Breast epithelium (tissue), 4 donors: ENCODE results near the gene UBE2E1. TPM values are rescaled to one million over a fixed set of nuclear protein-coding genes. Genes with fewer than 3 reads are reported as not detected.
A peak's percentile ranks its signal among the peaks of the same experiment; 100 is the strongest.

ENCODE experiments used
- DNase-seq, 2 donors: peaks; one replicate each; pipeline ENCODE4 v3.0.0-alpha.2; 2019; ENCODE audit warnings: low spot score in 2 of 2
- H3K27ac ChIP-seq, 2 donors: fragments of 200-600 bp; sonication (generic) in 1 of 2; one replicate each; pipeline ENCODE4 v1.5.1; 2016 to 2019; ENCODE audit warnings: mild to moderate bottlenecking in 1 of 2
- H3K27me3 ChIP-seq, 2 donors: fragments of 200-600 bp; sonication (generic) in 1 of 2; one replicate each; pipeline versions ENCODE4 v1.5.1 to v1.6.0; 2017 to 2019; ENCODE audit warnings: control low read depth in 1 of 2, mild to moderate bottlenecking in 1 of 2
- H3K36me3 ChIP-seq: fragments of 200-600 bp; one replicate; pipeline ENCODE4 v1.5.1; 2019
- H3K4me1 ChIP-seq, 2 donors: fragments of 200-600 bp; sonication (generic); one replicate each; pipeline ENCODE4 v1.5.1; 2016 to 2019; ENCODE audit warnings: control low read depth in 1 of 2
- H3K4me3 ChIP-seq, 3 donors: fragments of 200-600 bp; sonication (generic); 1 replicate in 2 of 3; 2 replicates in 1 of 3; pipeline ENCODE4 v1.5.1; 2016 to 2019; ENCODE audit warnings: mild to moderate bottlenecking in 3 of 3, moderate library complexity in 2 of 3
- H3K9me3 ChIP-seq, 2 donors: fragments of 200-600 bp; sonication (generic) in 1 of 2; one replicate each; pipeline ENCODE4 v1.5.1; 2016 to 2019; ENCODE audit warnings: control low read depth in 1 of 2
- CTCF ChIP-seq, 3 donors: fragments of 450-650 bp; IDR thresholded peaks; one replicate each; pipeline ENCODE4 v1.5.1; 2016 to 2017; ENCODE audit warnings: antibody characterized with exemption in 3 of 3, mild to moderate bottlenecking in 3 of 3, moderate library complexity in 3 of 3
- POLR2A ChIP-seq: fragments of 450-650 bp; IDR thresholded peaks from one replicate; pipeline ENCODE4 v1.6.1; 2016; ENCODE audit warnings: antibody characterized with exemption, mild to moderate bottlenecking, moderate library complexity
- POLR2AphosphoS5 ChIP-seq, 3 donors: sonication (generic); formaldehyde crosslinking; IDR thresholded peaks; one replicate each; pipeline ENCODE4 v1.6.1; 2017; ENCODE audit warnings: antibody characterized with exemption in 3 of 3
- intact Hi-C: fragments of 100-400 bp; cut with DNase I; formaldehyde crosslinking; loops from one replicate; pipeline ENCODE4 v1.15.1; 2023; ENCODE audit warnings: low total_unique reads
- total RNA-seq, 3 donors: library from RNA; depleted of rRNA; stranded (reverse); fragments of >200 nt; gene quantifications; one replicate each; pipeline ENCODE4 v1.1.0, GENCODE V29; 2016

UBE2E1 gene
- total RNA-seq, 3 donors from 2014 or later = 86.4 to 127 (median 111) TPM

- no peak overlapping the region for H3K4me3 ChIP-seq
These were observed 54.2 kb downstream of the UBE2E1 start for GRCh38 chr3:23859839-23860382.

GRCh38 chr3:23861689-23862088, 55.9 kb downstream of the UBE2E1 start:
- Histone ChIP-seq H3K36me3 (no peaks in the 10 kb centered on the region), H3K27me3 (no peaks in the 10 kb centered on the region), H3K4me1 (peaks cover 3 to 18% of the 10 kb centered on the region in 2 donors), H3K9me3 (no peaks in the 10 kb centered on the region), H3K4me3 (no peak overlapping the region), H3K27ac (no peak overlapping the region)
- DNase-seq = no peak
- intact Hi-C loops = no loop called here
- TF ChIP-seq POLR2A (no peak), CTCF (IDR thresholded peaks at IDR 0.05) (no peak), POLR2AphosphoS5 (IDR thresholded peaks at IDR 0.05) (no peak)

More at GRCh38 chr3:23859839-23860382, 54.2 kb downstream of the UBE2E1 start:
- no peaks in the 10 kb centered on the region for H3K9me3 ChIP-seq
- H3K27ac ChIP-seq = peak overlapping the region; percentile 71 to 73
- H3K36me3 ChIP-seq = no peaks in the 10 kb centered on the region
- no peaks in the 10 kb centered on the region for H3K27me3 ChIP-seq
- peaks cover 3 to 15% of the 10 kb centered on the region in 2 donors for H3K4me1 ChIP-seq
- no peak for TF ChIP-seq CTCF (IDR thresholded peaks at IDR 0.05)
- TF ChIP-seq POLR2AphosphoS5 (IDR thresholded peaks at IDR 0.05) = no peak
- TF ChIP-seq POLR2A = no peak
- DNase-seq = no peak
- intact Hi-C loops = no loop called here

- Histone ChIP-seq H3K36me3 (no peaks in the 10 kb centered on the region), H3K27me3 (no peaks in the 10 kb centered on the region), H3K27ac (no peak overlapping the region), H3K4me1 (peaks cover 3 to 20% of the 10 kb centered on the region in 2 donors), H3K9me3 (no peaks in the 10 kb centered on the region), H3K4me3 (no peak overlapping the region)
- TF ChIP-seq POLR2AphosphoS5 (IDR thresholded peaks at IDR 0.05) = no peak
- no peak for TF ChIP-seq CTCF (IDR thresholded peaks at IDR 0.05)
- TF ChIP-seq POLR2A = no peak
- intact Hi-C loops = no loop called here
- DNase-seq = no peak
These were observed 57.3 kb downstream of the UBE2E1 start for GRCh38 chr3:23863060-23863459.

GRCh38 chr3:23864931-23865330, 59.2 kb downstream of the UBE2E1 start:
- H3K4me3 ChIP-seq = no peak overlapping the region
- H3K4me1 ChIP-seq = peaks cover 2 to 15% of the 10 kb centered on the region in 2 donors
- no peaks in the 10 kb centered on the region for H3K9me3 ChIP-seq
- no peaks in the 10 kb centered on the region for H3K36me3 ChIP-seq
- no peak for TF ChIP-seq POLR2AphosphoS5 (IDR thresholded peaks at IDR 0.05)
- intact Hi-C loops = no loop called here
- no peaks in the 10 kb centered on the region for H3K27me3 ChIP-seq
- H3K27ac ChIP-seq = peak overlapping the region in 1 of 2 donors; percentile 55
- DNase-seq = no peak

- H3K4me1 ChIP-seq = peaks cover 0 to 15% of the 10 kb centered on the region in 2 donors
- H3K36me3 ChIP-seq = no peaks in the 10 kb centered on the region
- intact Hi-C loops = no loop called here
- DNase-seq = no peak
- no peaks in the 10 kb centered on the region for H3K9me3 ChIP-seq
- H3K4me3 ChIP-seq = no peak overlapping the region
- H3K27me3 ChIP-seq = no peaks in the 10 kb centered on the region
- no peak for TF ChIP-seq POLR2A
- TF ChIP-seq POLR2AphosphoS5 (IDR thresholded peaks at IDR 0.05) = no peak
- TF ChIP-seq CTCF (IDR thresholded peaks at IDR 0.05) = no peak
- peak overlapping the region; percentile 54 to 55 for H3K27ac ChIP-seq
These were observed 60.0 kb downstream of the UBE2E1 start for GRCh38 chr3:23865595-23866396.
